IMR-90 (cell line): ENCODE results near the gene AGMO.

Experiments used
- CHD1 ChIP-seq: IDR thresholded peaks from 2 replicates; pipeline ENCODE4 v1.6.1; 2012; ENCODE audit warnings: low read depth, low read length, improper control_type of control experiment
- POLR2A ChIP-seq: IDR thresholded peaks from 2 replicates; pipeline ENCODE4 v1.6.1; 2012; ENCODE audit warnings: mild to moderate bottlenecking, low read depth, low read length
- RAD21 ChIP-seq: IDR thresholded peaks from 2 replicates; pipeline ENCODE4 v1.6.1; 2012; ENCODE audit warnings: low read length, improper control_type of control experiment
- RCOR1 ChIP-seq: IDR thresholded peaks from 2 replicates; pipeline ENCODE4 v1.6.1; 2012; ENCODE audit warnings: mild to moderate bottlenecking, low read length, improper control_type of control experiment; ENCODE audit not compliant: insufficient replicate concordance
- SMC3 ChIP-seq: fragments of 150-350 bp; IDR thresholded peaks from 2 replicates; pipeline ENCODE4 v1.6.1; 2016; ENCODE audit warnings: low read depth, mild to moderate bottlenecking, antibody characterized with exemption, low read length, moderate library complexity
- TF ChIP-seq, protein P1 (sequence below): conservative IDR thresholded peaks from 2 replicates; pipeline ENCODE4 v1.5.1; 2012; ENCODE audit warnings: mild to moderate bottlenecking, low read depth, low read length, improper control_type of control experiment

DNA sequence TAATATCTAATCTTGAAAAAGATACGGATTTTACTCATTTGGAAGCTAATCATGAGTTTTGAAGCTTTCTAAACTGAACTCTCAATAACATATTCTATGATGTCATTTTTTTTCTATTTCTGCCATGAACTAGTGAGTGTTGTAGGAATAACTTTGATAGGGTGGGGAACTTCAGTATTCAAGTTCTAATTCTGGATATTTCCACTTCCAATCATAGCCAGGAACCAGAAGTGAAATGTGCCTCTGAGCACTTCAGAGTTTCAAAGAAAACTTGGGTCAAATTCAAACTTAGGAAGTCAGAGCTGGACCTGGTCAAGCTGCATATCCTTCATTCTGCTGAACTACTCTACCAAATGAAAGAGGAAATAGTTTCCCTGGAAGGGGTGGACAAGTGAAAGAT lies 847 bp downstream of the AGMO start:
- TF ChIP-seq CHD1 = no peak
- TF ChIP-seq, protein P1, sequence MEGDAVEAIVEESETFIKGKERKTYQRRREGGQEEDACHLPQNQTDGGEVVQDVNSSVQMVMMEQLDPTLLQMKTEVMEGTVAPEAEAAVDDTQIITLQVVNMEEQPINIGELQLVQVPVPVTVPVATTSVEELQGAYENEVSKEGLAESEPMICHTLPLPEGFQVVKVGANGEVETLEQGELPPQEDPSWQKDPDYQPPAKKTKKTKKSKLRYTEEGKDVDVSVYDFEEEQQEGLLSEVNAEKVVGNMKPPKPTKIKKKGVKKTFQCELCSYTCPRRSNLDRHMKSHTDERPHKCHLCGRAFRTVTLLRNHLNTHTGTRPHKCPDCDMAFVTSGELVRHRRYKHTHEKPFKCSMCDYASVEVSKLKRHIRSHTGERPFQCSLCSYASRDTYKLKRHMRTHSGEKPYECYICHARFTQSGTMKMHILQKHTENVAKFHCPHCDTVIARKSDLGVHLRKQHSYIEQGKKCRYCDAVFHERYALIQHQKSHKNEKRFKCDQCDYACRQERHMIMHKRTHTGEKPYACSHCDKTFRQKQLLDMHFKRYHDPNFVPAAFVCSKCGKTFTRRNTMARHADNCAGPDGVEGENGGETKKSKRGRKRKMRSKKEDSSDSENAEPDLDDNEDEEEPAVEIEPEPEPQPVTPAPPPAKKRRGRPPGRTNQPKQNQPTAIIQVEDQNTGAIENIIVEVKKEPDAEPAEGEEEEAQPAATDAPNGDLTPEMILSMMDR = no peak
- TF ChIP-seq POLR2A = no peak
- no peak for TF ChIP-seq SMC3
- no peak for TF ChIP-seq RAD21
- no peak for TF ChIP-seq RCOR1
